HepG2 (cell line): ENCODE measurements around the gene ECD. TPM values are rescaled to one million over a fixed set of nuclear protein-coding genes. Genes with fewer than 3 reads are reported as not detected.

Experiments
- ARID5B ChIP-seq: IDR thresholded peaks from 2 replicates; pipeline ENCODE4 v1.4.0; 2020; ENCODE audit warnings: mild to moderate bottlenecking, missing genetic modification reagents
- DZIP1 ChIP-seq: sonication (generic); formaldehyde crosslinking; IDR thresholded peaks from 2 replicates; pipeline ENCODE4 v1.5.0; 2020; ENCODE audit warnings: mild to moderate bottlenecking, missing genetic modification reagents
- MYNN ChIP-seq: sonication (generic); formaldehyde crosslinking; IDR thresholded peaks from 2 replicates; pipeline ENCODE4 v1.4.0; 2020; ENCODE audit warnings: mild to moderate bottlenecking, low read depth, missing genetic modification reagents
- NFRKB ChIP-seq: fragments of 450-650 bp; IDR thresholded peaks from 2 replicates; pipeline ENCODE4 v1.6.1; 2017
- NR0B2 ChIP-seq: sonication (generic); formaldehyde crosslinking; IDR thresholded peaks from 2 replicates; pipeline ENCODE4 v1.4.0; 2020; ENCODE audit warnings: mild to moderate bottlenecking, missing genetic modification reagents
- NR1H2 ChIP-seq: sonication (generic); formaldehyde crosslinking; IDR thresholded peaks from 2 replicates; pipeline ENCODE4 v1.8.1; 2022; ENCODE audit warnings: low read depth, missing genetic modification reagents, borderline replicate concordance
- PHF5A ChIP-seq: IDR thresholded peaks from one replicate; pipeline ENCODE4 v1.6.1; 2018; ENCODE audit warnings: low read depth, missing genetic modification reagents; ENCODE audit not compliant: unreplicated experiment
- RBFOX2 ChIP-seq: fragments of 200-400 bp; formaldehyde crosslinking; IDR thresholded peaks from 2 replicates; pipeline ENCODE4 v1.6.1; 2017; ENCODE audit warnings: low read depth, mild to moderate bottlenecking, low read length
- ZBTB37 ChIP-seq: sonication (generic); formaldehyde crosslinking; IDR thresholded peaks from 2 replicates; pipeline ENCODE4 v1.4.0; 2020; ENCODE audit warnings: mild to moderate bottlenecking, missing genetic modification reagents
- ZFP90 ChIP-seq: sonication (generic); formaldehyde crosslinking; IDR thresholded peaks from 2 replicates; pipeline ENCODE4 v1.8.0; 2022; ENCODE audit warnings: missing genetic modification reagents, mild to moderate bottlenecking, inconsistent platforms, borderline replicate concordance
- ZNF629 ChIP-seq: sonication (generic); formaldehyde crosslinking; conservative IDR thresholded peaks from 2 replicates; pipeline ENCODE4 v1.5.0; 2020; ENCODE audit warnings: missing genetic modification reagents
- ZNF691 ChIP-seq: sonication (generic); formaldehyde crosslinking; IDR thresholded peaks from 2 replicates; pipeline ENCODE4 v1.4.0; 2020; ENCODE audit warnings: missing genetic modification reagents, low read depth, mild to moderate bottlenecking, borderline replicate concordance
- polyA plus RNA-seq, 8 experiments: library from polyadenylated mRNA; depleted of rRNA in 3 of 8; stranded (reverse) in 7 of 8; unstranded in 1 of 8; fragments of >200 nt; fragmentation: Illumina TruSeq in 4 of 8; extraction: Trizol in 4 of 8; gene quantifications; 2 replicates each; pipeline versions ENCODE4 v1.2.1 to v1.2.3, GENCODE V29; 2011 to 2016; ENCODE audit warnings: low read depth in 4 of 8, missing spikeins in 1 of 8, mixed read lengths in 1 of 8; ENCODE audit not compliant: insufficient read depth in 1 of 8
- total RNA-seq, 5 experiments: library from RNA; depleted of rRNA; stranded (reverse); fragments of >200 nt; fragmentation: Illumina TruSeq; extraction: Trizol; gene quantifications; 2 replicates each; pipeline ENCODE4 v1.2.3, GENCODE V29; 2016; ENCODE audit warnings: low read depth in 1 of 5
- TF ChIP-seq, protein P1 (sequence below): sonication (generic); formaldehyde crosslinking; IDR thresholded peaks from 2 replicates; pipeline ENCODE4 v1.8.0; 2022; ENCODE audit warnings: low read depth, missing genetic modification reagents
- TF ChIP-seq, protein P2 (sequence below): sonication (generic); formaldehyde crosslinking; IDR thresholded peaks from 2 replicates; pipeline ENCODE4 v1.5.1; 2020; ENCODE audit warnings: mild to moderate bottlenecking, missing genetic modification reagents

ECD gene
- total and polyA plus RNA-seq, 2 of the 13 experiments (the other 11 are each of a cell fraction or from before 2014, with no cell fraction given) = 21.5 to 27.6 TPM

DNA sequence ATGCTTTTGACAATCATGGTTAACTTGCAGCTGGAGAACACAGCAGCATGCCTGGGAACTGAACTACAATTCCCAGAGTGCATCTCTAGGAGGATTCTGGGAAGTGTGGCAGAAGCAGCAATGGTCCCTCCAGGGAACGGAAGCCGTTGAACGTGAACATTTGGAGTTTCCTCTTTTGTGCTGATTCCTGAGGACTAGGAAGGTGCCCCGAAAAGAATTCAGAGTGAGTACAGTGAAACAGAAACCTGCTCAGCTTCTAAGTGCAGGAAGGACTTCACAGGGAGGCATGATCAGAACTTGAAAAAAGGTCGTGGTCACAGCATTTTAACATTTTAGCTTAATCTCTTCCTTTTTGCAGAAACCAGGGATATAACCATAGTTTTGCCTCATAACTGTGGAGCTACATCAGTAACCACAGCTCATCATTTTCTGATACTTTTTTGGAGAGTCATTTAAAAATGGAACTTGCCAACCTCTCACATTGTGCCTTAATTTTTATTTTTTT is 57.4 kb downstream of the ECD start, which contains the start of gene NUDT13 (continued):
- no peak for TF ChIP-seq ZBTB37 (CRISPR knock-in tag)
- TF ChIP-seq DZIP1 (CRISPR knock-in tag) = no peak
- TF ChIP-seq NR0B2 = no peak
- TF ChIP-seq PHF5A = peak; percentile 39
- no peak for TF ChIP-seq ZNF629 (CRISPR knock-in tag)
- TF ChIP-seq MYNN = peak; percentile 27; the same call in 1 of the 2 replicates
- no peak for TF ChIP-seq ZNF691 (CRISPR knock-in tag)
- TF ChIP-seq NFRKB = no peak
- TF ChIP-seq, protein P1, sequence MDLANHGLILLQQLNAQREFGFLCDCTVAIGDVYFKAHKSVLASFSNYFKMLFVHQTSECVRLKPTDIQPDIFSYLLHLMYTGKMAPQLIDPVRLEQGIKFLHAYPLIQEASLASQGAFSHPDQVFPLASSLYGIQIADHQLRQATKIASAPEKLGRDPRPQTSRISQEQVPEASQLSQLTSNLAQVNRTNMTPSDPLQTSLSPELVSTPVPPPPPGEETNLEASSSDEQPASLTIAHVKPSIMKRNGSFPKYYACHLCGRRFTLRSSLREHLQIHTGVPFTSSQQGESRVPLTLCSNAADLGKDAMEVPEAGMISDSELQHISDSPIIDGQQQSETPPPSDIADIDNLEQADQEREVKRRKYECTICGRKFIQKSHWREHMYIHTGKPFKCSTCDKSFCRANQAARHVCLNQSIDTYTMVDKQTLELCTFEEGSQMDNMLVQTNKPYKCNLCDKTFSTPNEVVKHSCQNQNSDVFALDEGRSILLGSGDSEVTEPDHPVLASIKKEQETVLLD (CRISPR knock-in tag) = no peak
- no peak for TF ChIP-seq ZFP90 (CRISPR knock-in tag)
- TF ChIP-seq, protein P2, sequence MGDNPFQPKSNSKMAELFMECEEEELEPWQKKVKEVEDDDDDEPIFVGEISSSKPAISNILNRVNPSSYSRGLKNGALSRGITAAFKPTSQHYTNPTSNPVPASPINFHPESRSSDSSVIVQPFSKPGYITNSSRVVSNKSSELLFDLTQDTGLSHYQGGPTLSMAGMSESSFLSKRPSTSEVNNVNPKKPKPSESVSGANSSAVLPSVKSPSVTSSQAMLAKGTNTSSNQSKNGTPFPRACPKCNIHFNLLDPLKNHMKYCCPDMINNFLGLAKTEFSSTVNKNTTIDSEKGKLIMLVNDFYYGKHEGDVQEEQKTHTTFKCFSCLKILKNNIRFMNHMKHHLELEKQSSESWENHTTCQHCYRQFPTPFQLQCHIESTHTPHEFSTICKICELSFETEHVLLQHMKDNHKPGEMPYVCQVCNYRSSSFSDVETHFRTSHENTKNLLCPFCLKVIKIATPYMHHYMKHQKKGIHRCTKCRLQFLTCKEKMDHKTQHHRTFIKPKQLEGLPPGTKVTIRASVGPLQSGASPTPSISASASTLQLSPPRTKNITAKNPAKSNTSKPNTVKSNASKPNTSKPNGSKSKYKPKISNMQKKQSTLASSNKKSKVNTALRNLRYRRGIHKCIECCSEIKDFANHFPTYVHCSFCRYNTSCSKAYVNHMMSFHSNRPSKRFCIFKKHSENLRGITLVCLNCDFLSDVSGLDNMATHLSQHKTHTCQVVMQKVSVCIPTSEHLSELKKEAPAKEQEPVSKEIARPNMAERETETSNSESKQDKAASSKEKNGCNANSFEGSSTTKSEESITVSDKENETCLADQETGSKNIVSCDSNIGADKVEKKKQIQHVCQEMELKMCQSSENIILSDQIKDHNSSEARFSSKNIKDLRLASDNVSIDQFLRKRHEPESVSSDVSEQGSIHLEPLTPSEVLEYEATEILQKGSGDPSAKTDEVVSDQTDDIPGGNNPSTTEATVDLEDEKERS (CRISPR knock-in tag) = 0 out of 2 replicates have a peak, but pooled peaks have one; percentile 5
- TF ChIP-seq RBFOX2 = peak; percentile 64
- TF ChIP-seq NR1H2 (CRISPR knock-in tag) = no peak
- TF ChIP-seq ARID5B (CRISPR knock-in tag) = peak; percentile 39; the same call in 1 of the 2 replicates
